Activated T-cell treated with anti-CD3 and anti-CD28 coated beads, Interleukin-2, amount 50 U/mL, for 24 hours (primary cell): ENCODE data around the gene TNFRSF11A.
A peak's percentile ranks its signal among the peaks of the same experiment; 100 is the strongest.

Experiments used
- DNase-seq: peaks from one replicate; pipeline ENCODE4 v3.0.0-alpha.2; 2020
- H3K27ac Mint-ChIP-seq: 2 replicates; pipeline ENCODE4 v1.8.0; 2020; ENCODE audit warnings: mild to moderate bottlenecking, mixed read lengths
- H3K27me3 Mint-ChIP-seq: 2 replicates; pipeline ENCODE4 v1.8.0; 2020; ENCODE audit warnings: mixed read lengths
- H3K36me3 Mint-ChIP-seq: 2 replicates; pipeline ENCODE4 v1.8.0; 2020; ENCODE audit warnings: low read depth, mixed read lengths
- H3K4me1 Mint-ChIP-seq: 2 replicates; pipeline ENCODE4 v1.8.0; 2020; ENCODE audit warnings: low read depth, mixed read lengths
- H3K4me3 Mint-ChIP-seq: 2 replicates; pipeline ENCODE4 v1.8.0; 2020; ENCODE audit warnings: mild to moderate bottlenecking, moderate library complexity, mixed read lengths
- H3K9me3 Mint-ChIP-seq: 2 replicates; pipeline ENCODE4 v1.8.0; 2020; ENCODE audit warnings: mixed read lengths

TNFRSF11A gene

DNA sequence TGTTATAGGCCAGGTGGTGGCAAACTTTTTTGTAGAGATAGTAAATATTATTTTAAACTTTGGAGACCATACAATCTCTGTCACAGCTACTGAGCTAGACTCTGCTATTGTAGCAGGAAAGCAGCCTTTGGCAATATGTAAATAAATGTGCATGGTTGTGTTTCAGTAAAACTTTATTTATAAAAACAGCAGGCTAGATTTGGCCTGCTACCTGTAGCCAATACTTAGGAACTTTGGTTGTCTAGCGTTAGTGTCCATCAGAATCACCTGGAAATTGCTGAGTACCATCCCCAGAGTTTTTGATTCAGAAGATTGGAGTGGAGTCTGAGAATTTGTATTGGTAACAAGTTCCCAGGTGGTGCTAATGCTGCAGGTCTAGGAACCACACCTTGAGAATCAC lies 23.8 kb upstream of the TNFRSF11A start:
- Mint-ChIP-seq H3K4me3 (no peak overlapping the region), H3K36me3 (peaks cover 80% of the 10 kb centered on the region), H3K4me1 (peaks cover 15% of the 10 kb centered on the region), H3K9me3 (no peaks in the 10 kb centered on the region), H3K27ac (no peak overlapping the region), H3K27me3 (no peaks in the 10 kb centered on the region)
- no peak for DNase-seq

DNA sequence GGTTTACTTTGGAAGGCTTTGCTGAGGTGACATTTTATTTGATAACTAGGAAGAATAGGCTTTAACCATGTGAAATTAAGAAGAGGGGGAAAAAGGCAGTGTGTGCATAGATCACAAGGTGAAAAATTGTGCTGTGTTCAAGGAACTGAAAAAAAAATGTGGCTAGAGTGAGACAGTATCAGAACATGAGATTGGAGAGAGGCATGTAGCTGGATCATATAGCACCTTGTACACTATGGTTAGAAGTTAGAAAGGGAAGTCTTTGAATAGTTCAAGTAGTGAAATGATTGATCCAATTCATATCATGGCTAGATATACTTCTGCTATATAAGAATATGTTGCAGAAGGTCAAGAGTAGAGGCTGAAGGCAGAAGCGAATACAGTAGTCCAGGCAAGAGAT lies 12.3 kb upstream of the TNFRSF11A start:
- Mint-ChIP-seq H3K27ac (no peak overlapping the region), H3K4me1 (no peaks in the 10 kb centered on the region), H3K9me3 (no peaks in the 10 kb centered on the region), H3K36me3 (peaks cover 23% of the 10 kb centered on the region), H3K4me3 (no peak overlapping the region), H3K27me3 (peaks cover 3% of the 10 kb centered on the region)
- DNase-seq = no peak

DNA sequence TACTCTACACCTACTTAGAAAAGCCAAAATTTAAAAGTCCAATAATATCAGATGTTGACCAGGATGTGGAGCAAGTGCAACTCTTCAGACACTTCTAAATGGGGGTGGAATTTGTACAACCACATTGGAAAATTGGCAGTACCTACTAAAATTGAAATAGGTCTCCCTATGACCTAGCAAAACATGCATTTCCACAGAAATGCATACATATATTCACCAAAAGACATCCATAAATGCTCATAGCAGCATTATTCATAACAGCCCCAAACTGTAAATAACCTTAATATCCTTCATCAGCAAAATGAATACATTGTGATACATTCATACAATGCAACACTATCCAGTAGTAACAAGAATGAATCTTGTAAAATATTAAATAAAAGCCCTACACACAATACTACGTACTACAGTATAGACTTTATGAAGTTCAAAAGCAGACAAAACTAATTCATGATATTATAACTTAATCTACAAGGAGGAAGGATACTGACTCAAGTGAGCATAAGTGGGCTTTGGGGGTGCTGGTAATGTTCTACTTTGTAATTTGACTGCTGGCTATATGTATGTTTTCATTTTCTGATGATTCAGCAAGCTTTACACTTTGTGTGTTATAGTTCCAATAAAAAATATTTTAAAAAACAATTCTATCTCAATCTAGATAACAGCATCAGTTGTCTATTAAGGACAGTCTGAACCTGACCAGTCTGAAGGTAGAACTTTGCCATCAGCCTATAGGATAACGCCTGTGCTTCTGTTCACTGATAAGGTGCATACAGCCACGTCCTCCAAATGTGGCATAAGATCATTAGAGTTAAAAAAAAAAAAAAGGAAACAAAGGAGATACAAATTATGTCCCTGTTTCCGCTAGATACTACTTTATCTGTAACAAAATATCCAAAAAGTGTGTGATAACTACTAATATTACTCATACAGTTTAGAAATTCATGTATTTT lies 6.6 kb upstream of the TNFRSF11A start:
- DNase-seq = no peak
- H3K4me1 Mint-ChIP-seq = peaks cover 3% of the 10 kb centered on the region
- H3K27ac Mint-ChIP-seq = no peak overlapping the region
- H3K36me3 Mint-ChIP-seq = no peaks in the 10 kb centered on the region
- peaks cover 35% of the 10 kb centered on the region for H3K27me3 Mint-ChIP-seq
- no peak overlapping the region for H3K4me3 Mint-ChIP-seq
- H3K9me3 Mint-ChIP-seq = no peaks in the 10 kb centered on the region

DNA sequence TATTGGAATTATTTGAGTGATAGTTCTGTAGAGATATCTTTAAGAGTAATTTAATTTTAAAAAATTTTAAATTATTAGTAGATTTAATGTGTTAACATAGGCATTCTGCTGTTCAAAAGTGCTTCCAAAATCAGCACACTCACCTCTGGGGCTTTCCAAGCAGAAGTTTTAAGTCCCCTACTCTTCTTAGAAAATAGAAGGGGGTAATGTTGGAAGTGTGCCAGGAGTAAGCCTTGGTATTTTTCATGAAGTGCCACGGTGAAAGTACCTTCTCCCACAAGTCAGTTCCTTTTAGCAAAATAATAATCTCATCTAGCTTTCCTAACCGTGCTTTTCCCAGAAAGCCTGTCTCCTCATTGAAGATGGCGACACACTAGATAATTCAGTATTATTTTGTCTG lies 3.9 kb upstream of the TNFRSF11A start:
- no peak for DNase-seq
- Mint-ChIP-seq H3K27me3 (peaks cover 53% of the 10 kb centered on the region), H3K27ac (no peak overlapping the region), H3K4me1 (peaks cover 20% of the 10 kb centered on the region), H3K4me3 (no peak overlapping the region), H3K9me3 (no peaks in the 10 kb centered on the region), H3K36me3 (no peaks in the 10 kb centered on the region)

DNA sequence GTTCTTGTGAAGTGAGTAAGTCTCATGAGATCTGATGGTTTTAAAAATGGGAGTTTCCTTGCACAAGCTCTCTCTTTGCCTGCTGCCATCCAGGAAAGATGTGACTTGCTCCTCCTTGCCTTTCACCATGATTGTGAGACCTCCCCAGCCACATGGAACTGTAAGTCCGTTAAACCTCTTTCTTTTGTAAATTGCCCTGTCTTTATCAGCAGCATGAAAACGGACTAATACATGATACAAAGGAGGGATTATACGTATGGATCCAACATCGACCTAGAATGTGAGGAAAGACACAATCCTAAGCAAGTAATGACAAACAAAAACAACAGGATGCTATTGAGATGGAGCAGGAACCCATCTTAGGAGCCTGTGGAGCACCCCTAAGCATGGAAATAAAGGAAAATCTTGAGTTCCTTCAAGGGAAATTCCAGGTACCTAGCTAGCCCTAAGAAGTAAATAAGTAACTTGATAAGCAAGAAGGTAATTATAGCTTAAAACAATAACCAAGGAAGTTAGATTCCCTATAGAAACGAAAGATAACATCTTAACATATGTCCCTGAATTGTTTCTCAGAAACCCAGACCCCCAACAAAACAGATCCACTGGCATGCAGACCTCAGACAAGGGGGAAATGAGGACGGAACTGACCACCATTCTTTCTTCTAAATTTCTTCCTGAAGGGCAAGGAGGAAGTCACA lies 1.5 kb upstream of the TNFRSF11A start:
- H3K27ac Mint-ChIP-seq = no peak overlapping the region
- peaks cover 27% of the 10 kb centered on the region for H3K4me1 Mint-ChIP-seq
- H3K36me3 Mint-ChIP-seq = no peaks in the 10 kb centered on the region
- H3K27me3 Mint-ChIP-seq = peaks cover 70% of the 10 kb centered on the region
- DNase-seq = no peak
- peak overlapping the region; percentile 35 for H3K4me3 Mint-ChIP-seq
- H3K9me3 Mint-ChIP-seq = no peaks in the 10 kb centered on the region

DNA sequence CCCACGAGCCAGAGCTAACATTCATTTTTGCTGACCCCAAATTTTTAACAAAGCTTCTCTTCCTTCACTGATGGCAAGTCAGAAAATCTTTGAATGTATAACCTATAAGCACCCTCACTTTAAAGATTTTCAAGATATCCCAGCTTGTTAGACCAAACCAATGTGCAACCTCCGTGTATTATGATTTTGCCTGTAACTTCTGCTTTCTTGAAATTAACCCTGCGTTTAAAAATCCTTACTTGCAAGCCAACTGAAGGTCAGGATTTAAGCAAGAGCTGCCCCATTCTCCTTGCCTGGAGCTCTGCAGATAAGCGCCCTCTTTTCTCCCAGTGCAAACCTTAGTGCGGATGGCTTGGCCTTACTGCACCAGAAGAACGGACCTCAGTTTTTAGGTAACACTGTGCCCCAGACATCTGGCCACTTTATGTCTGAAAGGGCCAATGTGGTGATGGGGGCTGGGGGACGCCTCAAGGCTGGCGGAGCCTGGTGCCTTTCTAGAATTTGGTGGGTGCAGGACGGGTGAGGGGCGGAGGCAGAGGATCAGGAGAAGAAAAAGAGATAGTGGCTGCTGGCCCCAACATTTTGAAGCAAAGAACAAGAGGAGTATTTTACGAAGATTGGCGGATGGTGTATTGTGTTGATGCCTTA lies 805 bp upstream of the TNFRSF11A start:
- H3K27me3 Mint-ChIP-seq = peaks cover 76% of the 10 kb centered on the region
- peaks cover 34% of the 10 kb centered on the region for H3K4me1 Mint-ChIP-seq
- peak overlapping the region; percentile 41 for H3K27ac Mint-ChIP-seq
- H3K4me3 Mint-ChIP-seq = peak overlapping the region; percentile 65
- H3K9me3 Mint-ChIP-seq = no peaks in the 10 kb centered on the region
- no peaks in the 10 kb centered on the region for H3K36me3 Mint-ChIP-seq
- DNase-seq = no peak

DNA sequence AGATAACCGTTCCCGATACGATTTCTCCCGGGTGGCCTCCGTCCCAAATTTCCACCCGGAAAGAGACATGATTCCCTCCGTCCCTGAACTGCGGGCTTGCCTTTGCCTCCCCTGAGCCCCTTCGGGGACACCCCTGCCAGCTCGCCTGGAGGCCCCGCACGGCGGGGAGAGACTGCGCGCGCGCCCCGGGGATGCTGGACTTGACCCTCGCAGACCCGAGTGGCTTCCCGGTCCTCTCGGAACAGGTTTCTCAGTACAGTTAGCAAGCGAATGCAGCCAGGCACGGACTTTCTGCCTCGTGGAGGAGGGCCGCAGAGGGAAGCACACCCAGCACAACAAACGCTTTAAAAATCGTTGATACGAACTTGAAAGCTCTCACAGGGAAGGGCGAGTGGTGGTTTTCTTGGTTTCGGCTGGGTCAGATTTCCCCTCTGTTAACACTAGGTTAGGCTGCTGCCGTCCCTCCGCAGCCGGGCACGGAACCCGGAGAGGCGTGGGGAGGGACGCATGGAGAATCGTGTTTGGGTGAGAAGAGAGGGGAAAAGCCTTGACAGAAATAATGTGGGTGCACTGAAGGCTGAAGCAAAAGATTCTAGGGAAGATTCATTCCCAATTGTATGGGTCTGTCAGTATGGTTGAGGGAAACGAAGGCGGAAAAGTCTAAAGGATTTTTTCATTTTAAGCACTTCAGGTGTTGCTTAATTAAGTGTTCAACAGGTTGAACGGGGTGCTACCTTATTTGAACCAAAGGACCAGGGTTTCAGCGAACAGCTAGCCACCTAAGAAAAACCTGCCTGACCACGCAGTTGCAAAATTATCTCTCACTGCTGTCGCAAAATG lies 916 bp downstream of the TNFRSF11A start:
- Mint-ChIP-seq H3K4me1 (peaks cover 47% of the 10 kb centered on the region), H3K4me3 (peak overlapping the region; percentile 76), H3K9me3 (no peaks in the 10 kb centered on the region), H3K27ac (peak overlapping the region; percentile 62), H3K27me3 (peaks cover 85% of the 10 kb centered on the region), H3K36me3 (no peaks in the 10 kb centered on the region)
- DNase-seq = peak; percentile 62

DNA sequence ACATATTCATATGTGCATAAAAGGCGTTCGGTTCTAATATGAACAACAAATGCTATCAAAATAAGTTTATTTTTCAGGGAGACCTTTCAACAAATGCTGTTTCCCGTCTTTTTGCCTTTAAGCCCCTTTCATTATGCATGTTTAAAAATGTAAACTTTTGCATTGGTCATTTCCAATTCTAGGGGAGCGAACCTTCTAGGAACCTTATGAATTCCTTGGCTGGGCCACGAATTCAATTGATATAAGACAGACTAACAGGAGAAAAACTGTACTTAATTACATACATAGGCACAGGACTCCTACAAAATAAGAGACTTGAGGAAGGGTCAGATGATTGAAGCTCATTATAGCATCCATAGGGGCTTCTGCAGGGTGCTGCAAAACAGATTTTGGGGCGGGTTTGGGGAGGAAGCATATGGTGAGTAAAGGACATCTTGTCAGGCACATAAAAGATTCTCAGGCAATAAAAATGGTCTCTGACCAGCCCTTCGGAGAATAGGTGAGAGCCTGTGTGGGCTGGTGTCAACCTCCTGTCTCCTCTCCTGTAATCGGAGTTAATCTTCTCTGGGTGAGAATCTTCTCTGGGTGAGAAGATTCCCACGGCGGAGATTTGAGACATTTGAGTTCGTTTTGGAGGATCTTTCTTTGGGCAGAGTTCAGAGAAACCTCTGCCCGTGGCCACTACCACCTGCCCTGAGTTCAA lies 1.7 kb downstream of the TNFRSF11A start:
- Mint-ChIP-seq H3K9me3 (no peaks in the 10 kb centered on the region), H3K4me1 (peaks cover 52% of the 10 kb centered on the region), H3K4me3 (peak overlapping the region; percentile 76), H3K27me3 (peaks cover 86% of the 10 kb centered on the region), H3K36me3 (no peaks in the 10 kb centered on the region), H3K27ac (no peak overlapping the region)
- DNase-seq = no peak

DNA sequence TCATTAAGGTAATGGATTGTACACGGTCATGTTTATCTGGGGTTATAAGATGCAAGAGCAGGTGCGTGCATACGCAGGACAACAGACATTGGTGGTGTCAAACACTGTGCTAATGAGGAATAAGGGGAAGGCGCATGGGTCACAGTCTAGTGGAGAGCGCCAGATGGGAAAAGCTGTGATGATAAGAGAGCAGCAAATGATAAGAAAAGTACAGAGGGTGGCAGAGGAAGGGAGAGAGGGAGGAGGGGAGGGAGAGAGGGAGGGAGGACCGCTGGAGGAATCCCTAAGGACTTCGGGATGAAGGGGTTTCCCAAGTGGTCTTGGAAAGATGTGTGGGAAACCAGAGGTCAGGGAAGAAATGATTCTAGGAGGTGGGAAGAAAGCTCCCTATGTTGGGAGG lies 2.9 kb downstream of the TNFRSF11A start:
- H3K36me3 Mint-ChIP-seq = no peaks in the 10 kb centered on the region
- peaks cover 52% of the 10 kb centered on the region for H3K4me1 Mint-ChIP-seq
- H3K27me3 Mint-ChIP-seq = peaks cover 84% of the 10 kb centered on the region
- DNase-seq = no peak
- H3K9me3 Mint-ChIP-seq = no peaks in the 10 kb centered on the region
- no peak overlapping the region for H3K4me3 Mint-ChIP-seq
- H3K27ac Mint-ChIP-seq = no peak overlapping the region

DNA sequence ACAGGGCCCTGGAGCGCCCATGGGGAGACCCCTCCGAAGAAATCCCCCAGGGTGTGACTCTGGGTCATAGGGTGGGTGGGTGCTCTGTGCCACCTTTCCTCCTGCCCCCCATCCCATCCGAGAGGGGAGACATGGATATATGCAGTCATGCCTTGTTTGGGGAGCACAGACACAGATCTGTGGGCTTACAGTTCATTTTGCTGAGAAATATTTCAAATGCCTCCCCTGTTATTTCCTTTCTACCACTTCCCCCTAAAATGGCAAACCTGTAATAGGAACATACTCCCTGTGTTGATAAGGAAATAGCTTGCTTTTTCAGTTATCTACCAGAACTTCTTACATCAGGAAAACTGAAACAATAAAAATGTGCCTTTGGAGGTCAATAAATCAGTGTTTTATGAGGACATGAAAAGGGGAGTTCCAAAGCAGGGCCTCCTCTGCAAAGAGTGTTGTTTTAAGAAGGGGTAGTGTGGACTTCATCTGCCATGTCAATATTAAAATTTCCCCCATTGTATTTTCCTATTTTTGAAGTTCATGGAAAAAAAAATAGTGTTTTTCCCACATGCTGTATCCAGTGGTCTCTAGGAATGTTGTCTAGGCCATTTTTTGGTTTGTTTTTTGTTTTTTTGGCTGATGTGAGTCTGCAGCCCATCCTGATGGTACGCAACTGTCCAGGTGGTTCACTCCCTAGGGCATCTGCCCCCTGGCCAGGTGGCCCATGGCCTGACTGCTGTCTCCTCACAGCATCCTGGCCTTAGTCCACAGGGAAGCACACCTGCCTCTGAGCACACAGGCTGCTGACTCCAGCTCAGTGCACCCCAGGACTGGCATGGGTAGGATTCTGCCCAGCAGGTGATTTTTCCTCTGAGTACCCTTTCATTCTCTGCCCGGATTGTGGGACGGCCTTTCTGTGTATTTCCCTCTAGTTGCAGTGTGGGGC lies 3.7 kb downstream of the TNFRSF11A start:
- Mint-ChIP-seq H3K36me3 (no peaks in the 10 kb centered on the region), H3K4me1 (peaks cover 48% of the 10 kb centered on the region), H3K9me3 (no peaks in the 10 kb centered on the region), H3K27me3 (peaks cover 84% of the 10 kb centered on the region), H3K4me3 (no peak overlapping the region), H3K27ac (no peak overlapping the region)
- DNase-seq = no peak

DNA sequence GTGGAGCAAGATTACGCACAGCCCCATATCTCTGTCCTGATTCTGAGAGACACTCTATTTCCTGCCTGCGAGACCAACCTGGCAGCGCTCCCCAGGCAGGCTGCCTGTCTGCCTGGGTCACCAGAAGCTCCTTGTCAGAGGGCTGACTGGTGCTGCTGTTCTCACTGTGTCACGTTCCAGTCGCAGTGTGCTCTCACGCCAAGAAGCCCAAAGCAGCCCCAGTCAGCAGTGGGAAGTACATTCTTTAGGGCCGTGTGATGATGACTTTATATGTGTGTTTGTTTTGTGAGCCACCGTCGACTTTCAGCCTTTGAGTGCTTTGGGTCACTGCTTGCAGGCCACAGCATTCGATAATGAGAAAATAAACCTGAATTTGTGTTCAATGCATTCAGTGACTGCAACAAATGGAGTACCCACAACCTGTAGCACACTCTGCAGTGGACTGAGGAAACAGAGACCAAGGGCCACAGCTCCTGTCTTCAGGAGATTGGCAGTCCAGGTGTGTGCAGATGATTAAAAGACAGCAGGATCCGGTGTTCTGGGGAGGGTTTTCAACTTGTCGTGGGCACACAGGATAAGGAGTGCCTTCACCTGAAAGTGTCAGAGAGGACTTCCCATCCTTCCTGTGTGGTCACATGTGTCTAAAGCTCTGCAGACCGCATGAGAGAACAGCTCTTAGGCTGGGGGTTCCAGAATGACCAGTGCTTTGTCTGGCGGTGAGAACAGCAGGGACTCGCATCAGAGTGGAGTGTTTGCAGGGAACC lies 4.8 kb downstream of the TNFRSF11A start:
- Mint-ChIP-seq H3K4me3 (no peak overlapping the region), H3K9me3 (no peaks in the 10 kb centered on the region), H3K27me3 (peaks cover 84% of the 10 kb centered on the region), H3K4me1 (peaks cover 39% of the 10 kb centered on the region), H3K36me3 (no peaks in the 10 kb centered on the region), H3K27ac (no peak overlapping the region)
- DNase-seq = no peak

DNA sequence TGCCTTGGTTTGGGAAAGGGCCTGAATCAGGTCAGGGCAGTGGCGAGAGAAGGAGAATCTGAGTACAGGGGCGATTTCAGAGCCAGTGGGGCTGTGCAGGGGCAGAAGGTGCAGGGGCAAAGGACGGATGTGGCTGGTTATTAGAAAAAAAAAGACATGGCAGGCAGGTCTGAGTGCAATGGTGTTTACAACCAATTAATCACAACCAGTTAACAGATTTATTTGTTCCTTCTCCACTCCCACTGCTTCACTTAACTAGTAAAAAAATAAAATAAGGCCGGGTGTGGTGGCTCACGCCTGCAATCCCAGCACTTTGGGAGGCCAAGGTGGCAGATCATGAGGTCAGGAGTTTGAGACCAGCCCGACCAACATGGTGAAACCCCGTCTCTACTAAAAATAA lies 5.5 kb downstream of the TNFRSF11A start:
- Mint-ChIP-seq H3K27me3 (peaks cover 83% of the 10 kb centered on the region), H3K4me1 (peaks cover 38% of the 10 kb centered on the region), H3K4me3 (no peak overlapping the region), H3K36me3 (no peaks in the 10 kb centered on the region), H3K9me3 (no peaks in the 10 kb centered on the region), H3K27ac (no peak overlapping the region)
- DNase-seq = no peak
